Measurements from ENCODE around the gene SGCA. TPM values are rescaled to one million over a fixed set of nuclear protein-coding genes. Genes with fewer than 3 reads are reported as not detected.
A peak's percentile ranks its signal among the peaks of the same experiment; 100 is the strongest.

The SGCA gene
- total and polyA plus RNA-seq, 2 of the 13 experiments (the other 11 are each of a cell fraction or from before 2014, with no cell fraction given), result not detected

GRCh38 chr17:50177983-50178834, 12.4 kb downstream of the SGCA start (continued):
- TF ChIP-seq THAP7 (CRISPR knock-in tag; IDR thresholded peaks at IDR 0.05) (peak; percentile 54; the same call in 1 of the 2 replicates), ZNF430 (CRISPR knock-in tag; IDR thresholded peaks at IDR 0.05) (no peak), AGO2 (optimal IDR thresholded peaks at IDR 0.05; ENCODE audit: low read depth, low read length) (peak; percentile 31), SRSF9 (IDR thresholded peaks at IDR 0.05; ENCODE audit: borderline replicate concordance, insufficient read depth, low read depth, low read length, poor library complexity, severe bottlenecking) (no peak), HBP1 (CRISPR knock-in tag; IDR thresholded peaks at IDR 0.05; ENCODE audit: low read depth) (no peak), ZKSCAN5 (CRISPR knock-in tag; IDR thresholded peaks at IDR 0.05) (no peak), FOXO4 (CRISPR knock-in tag; conservative IDR thresholded peaks at IDR 0.05) (0 out of 2 replicates have a peak, but pooled peaks have one; percentile 84), ZNF616 (CRISPR knock-in tag; IDR thresholded peaks at IDR 0.05; ENCODE audit: low read depth) (no peak), KLF9 (CRISPR knock-in tag; IDR thresholded peaks at IDR 0.05; ENCODE audit: low read depth) (0 out of 2 replicates have a peak, but pooled peaks have one; percentile 45), SIN3A (IDR thresholded peaks at IDR 0.05; ENCODE audit: borderline replicate concordance, low read depth, low read length) (no peak; the same call in 1 of the 2 replicates), ZMAT5 (CRISPR knock-in tag; IDR thresholded peaks at IDR 0.05; ENCODE audit: borderline replicate concordance, low read depth) (no peak), TRIM24 (CRISPR knock-in tag; IDR thresholded peaks at IDR 0.05) (no peak), IKZF5 (CRISPR knock-in tag; IDR thresholded peaks at IDR 0.05) (peak; percentile 57; the same call in 1 of the 2 replicates), GATAD1 (CRISPR knock-in tag; IDR thresholded peaks at IDR 0.05) (peak; percentile 39; the same call in 1 of the 2 replicates), HNRNPL (IDR thresholded peaks at IDR 0.05; ENCODE audit: low read depth, low read length) (peak; percentile 98), ZSCAN22 (CRISPR knock-in tag; IDR thresholded peaks at IDR 0.05) (0 out of 2 replicates have a peak, but pooled peaks have one; percentile 56), PRDM10 (CRISPR knock-in tag; IDR thresholded peaks at IDR 0.05; ENCODE audit: low read depth) (no peak), REXO4 (CRISPR knock-in tag; IDR thresholded peaks at IDR 0.05; ENCODE audit: borderline replicate concordance) (no peak), DR1 (CRISPR knock-in tag; IDR thresholded peaks at IDR 0.05) (no peak)
